ENCODE data around the gene NDRG4.

- TF ChIP-seq POLR2A (IDR thresholded peaks at IDR 0.05), result no peak
- no peak for TF ChIP-seq CTCF (IDR thresholded peaks at IDR 0.05)
- no peak for TF ChIP-seq POLR2AphosphoS5 (IDR thresholded peaks at IDR 0.05)
Observed at GRCh38 chr16:58490065-58490464, 9.9 kb upstream of the NDRG4 start.

Data from stomach (tissue), 4 donors.